OCI-LY7 (cell line): ENCODE data around the gene CDC42BPA. TPM values are rescaled to one million over a fixed set of nuclear protein-coding genes. Genes with fewer than 3 reads are reported as not detected.

Source experiments
- BruUV-seq: library from RNA; stranded (reverse); fragments of 400-500 nt; replicated peaks from 2 replicates; lab custom pipeline; 2021; lab: Mats Ljungman, UMichigan
- CTCF ChIA-PET: fragments of 300-600 bp; sonication (Branson Sonifier 250); formaldehyde crosslinking; loops from one replicate; lab custom pipeline; 2022; ENCODE audit warnings: antibody characterized with exemption; ENCODE audit not compliant: unreplicated experiment; lab: Charles Lee
- POLR2A ChIA-PET: fragments of 300-600 bp; sonication (Branson Sonifier 250); formaldehyde crosslinking; loops from one replicate; lab custom pipeline; 2022; ENCODE audit warnings: antibody characterized with exemption; lab: Charles Lee
- DNase-seq: peaks from one replicate; pipeline ENCODE4 v3.0.0-alpha.2; 2015; ENCODE audit warnings: low spot score
- H2AFZ ChIP-seq: fragments of 200-600 bp; sonication (generic), shearing (Covaris generic); 2 replicates; pipeline ENCODE4 v1.6.1; 2014; ENCODE audit warnings: mild to moderate bottlenecking, antibody characterized with exemption, low read length, moderate library complexity
- H3K27ac ChIP-seq: fragments of 200-600 bp; sonication (generic); 2 replicates; pipeline ENCODE4 v1.5.1; 2014; ENCODE audit warnings: mixed run types, low read depth, mild to moderate bottlenecking, moderate library complexity, low read length, inconsistent platforms; ENCODE audit not compliant: poor library complexity, severe bottlenecking
- H3K36me3 ChIP-seq: fragments of 200-600 bp; sonication (generic); 2 replicates; pipeline ENCODE4 v1.6.1; 2014; ENCODE audit warnings: mild to moderate bottlenecking, antibody characterized with exemption, low read length, moderate library complexity, mixed read lengths; ENCODE audit not compliant: insufficient read depth
- H3K4me1 ChIP-seq: fragments of 200-600 bp; sonication (generic); 2 replicates; pipeline ENCODE4 v1.5.1; 2014; ENCODE audit warnings: mild to moderate bottlenecking, low read length; ENCODE audit not compliant: insufficient read depth, poor library complexity, severe bottlenecking
- H3K4me2 ChIP-seq: fragments of 200-600 bp; sonication (generic); 2 replicates; pipeline ENCODE4 v1.6.1; 2014; ENCODE audit warnings: mild to moderate bottlenecking, low read length
- H3K4me3 ChIP-seq: fragments of 200-600 bp; sonication (generic); 2 replicates; pipeline ENCODE4 v1.5.1; 2014; ENCODE audit warnings: mild to moderate bottlenecking, low read depth, low read length; ENCODE audit not compliant: poor library complexity, severe bottlenecking
- H3K79me2 ChIP-seq: fragments of 200-600 bp; sonication (generic); 2 replicates; pipeline ENCODE4 v1.6.1; 2016; ENCODE audit warnings: low read depth, mild to moderate bottlenecking, low read length, moderate library complexity, mixed read lengths; ENCODE audit not compliant: insufficient read depth
- H3K9me2 ChIP-seq: fragments of 200-600 bp; sonication (generic); 2 replicates; pipeline ENCODE4 v1.6.1; 2016; ENCODE audit warnings: mild to moderate bottlenecking, low read length, mixed read lengths; ENCODE audit not compliant: insufficient read depth
- H3K9me3 ChIP-seq: fragments of 200-600 bp; sonication (generic); 2 replicates; pipeline ENCODE4 v1.6.1; 2014; ENCODE audit warnings: mild to moderate bottlenecking, mixed run types, low read length, mixed read lengths
- H4K20me1 ChIP-seq: fragments of 200-600 bp; sonication (generic); 2 replicates; pipeline ENCODE4 v1.6.1; 2014; ENCODE audit warnings: mild to moderate bottlenecking, antibody characterized with exemption, low read length, moderate library complexity, mixed read lengths; ENCODE audit not compliant: insufficient read depth
- CTCF ChIP-seq: fragments of 200-600 bp; sonication (generic); conservative IDR thresholded peaks from 2 replicates; pipeline ENCODE4 v1.5.1; 2014; ENCODE audit warnings: mild to moderate bottlenecking, antibody characterized with exemption, low read length, moderate library complexity, mixed read lengths
- EZH2phosphoT487 ChIP-seq: fragments of 200-600 bp; sonication (generic); IDR thresholded peaks from 2 replicates; pipeline ENCODE4 v1.6.1; 2018; ENCODE audit warnings: low read depth, borderline replicate concordance, mild to moderate bottlenecking, mixed run types, antibody characterized with exemption, low read length, moderate library complexity, mixed read lengths
- intact Hi-C: fragments of 100-400 bp; cut with micrococcal nuclease; formaldehyde crosslinking; loops from one replicate; pipeline ENCODE4 v1.10.0; 2022; ENCODE audit not compliant: unreplicated experiment
- total RNA-seq, 2 experiments: library from RNA; depleted of rRNA in 1 of 2; stranded (reverse); fragments of >200 nt in 1 of 2; shearing (Covaris generic) in 1 of 2; gene quantifications; 2 replicates each; pipeline ENCODE4 v1.2.3, GENCODE V29; 2014 to 2022

CDC42BPA gene
- total RNA-seq, 2 experiments from 2014 or later = not detected

GRCh38 chr1:227335242-227336020 is 17.1 kb upstream of the CDC42BPA start:
- CTCF ChIA-PET = no interaction called here
- Histone ChIP-seq H3K4me2 (no peak overlapping the region), H2AFZ (no peak overlapping the region), H4K20me1 (no peaks in the 10 kb centered on the region), H3K9me2 (no peaks in the 10 kb centered on the region), H3K4me1 (no peaks in the 10 kb centered on the region), H3K4me3 (no peak overlapping the region), H3K9me3 (no peaks in the 10 kb centered on the region), H3K27ac (no peak overlapping the region), H3K79me2 (no peaks in the 10 kb centered on the region), H3K36me3 (no peaks in the 10 kb centered on the region)
- no TSS peak for BruUV-seq
- TF ChIP-seq CTCF = no peak
- no peak for TF ChIP-seq EZH2phosphoT487
- DNase-seq = no peak
- POLR2A ChIA-PET = no interaction called here
- intact Hi-C loops = no loop called here

GRCh38 chr1:227333423-227333822 is 15.1 kb upstream of the CDC42BPA start:
- intact Hi-C loops = no loop called here
- no peak for DNase-seq
- Histone ChIP-seq H3K4me2 (no peak overlapping the region), H2AFZ (no peak overlapping the region), H4K20me1 (no peaks in the 10 kb centered on the region), H3K79me2 (no peaks in the 10 kb centered on the region), H3K27ac (no peak overlapping the region), H3K9me2 (no peaks in the 10 kb centered on the region), H3K36me3 (no peaks in the 10 kb centered on the region), H3K4me1 (no peaks in the 10 kb centered on the region), H3K9me3 (no peaks in the 10 kb centered on the region), H3K4me3 (no peak overlapping the region)
- BruUV-seq = no TSS peak
- CTCF ChIA-PET = interaction anchor here (0.5 kb wide), 1 partner anchor 32 kb away, joined by 3 read pairs; no protein-coding TSS in a partner anchor
- POLR2A ChIA-PET = interaction anchor here (0.7 kb wide), 1 partner anchor 13 kb away, joined by 3 read pairs; no protein-coding TSS in a partner anchor
- no peak for TF ChIP-seq CTCF
- no peak for TF ChIP-seq EZH2phosphoT487
